Endothelial cell of umbilical vein (primary cell): ENCODE measurements around the gene PRDM2. TPM values are rescaled to one million over a fixed set of nuclear protein-coding genes. Genes with fewer than 3 reads are reported as not detected.

Source experiments
- BruUV-seq: library from RNA; stranded (reverse); fragments of 400-500 nt; replicated peaks from 2 replicates; lab custom pipeline; 2021; lab: Mats Ljungman, UMichigan
- CTCF ChIA-PET: fragments of 300-600, 350-600 bp; sonication (Branson Sonifier 250); formaldehyde crosslinking; loops from one replicate; lab custom pipeline; 2021; ENCODE audit warnings: antibody characterized with exemption, inconsistent platforms; lab: Charles Lee
- POLR2A ChIA-PET: fragments of 300-600, 350-600 bp; sonication (Branson Sonifier 250); formaldehyde crosslinking; loops from one replicate; lab custom pipeline; 2021; ENCODE audit warnings: antibody characterized with exemption, inconsistent platforms; lab: Charles Lee
- DNase-seq: peaks from one replicate; pipeline ENCODE4 v3.0.0-alpha.2; 2011; ENCODE audit warnings: low read depth, low spot score
- FAIRE-seq: peaks from 2 replicates; lab custom pipeline; 2011; peaks lifted over from hg19 to GRCh38; lab: Jason Lieb, UNC
- H2AFZ ChIP-seq: 2 replicates; pipeline ENCODE4 v1.6.0; 2012; ENCODE audit warnings: low read depth, low read length, control low read depth, inconsistent platforms
- H3K27ac ChIP-seq: 2 replicates; pipeline ENCODE4 v1.5.1; 2011; ENCODE audit warnings: low read depth, mild to moderate bottlenecking, control low read depth, low read length, moderate library complexity; ENCODE audit not compliant: insufficient read depth
- H3K27me3 ChIP-seq, 2 experiments: 2 replicates each; pipeline versions ENCODE4 v1.6.0 to v1.6.1; 2011; ENCODE audit warnings: low read length in 2 of 2, mixed read lengths in 1 of 2; ENCODE audit not compliant: control insufficient read depth in 2 of 2, insufficient read depth in 2 of 2
- H3K36me3 ChIP-seq, 2 experiments: 2 replicates in 1 of 2; 3 replicates in 1 of 2; pipeline ENCODE4 v1.5.1; 2011; ENCODE audit warnings: low read length in 2 of 2, mild to moderate bottlenecking in 1 of 2, moderate library complexity in 1 of 2; ENCODE audit not compliant: control insufficient read depth in 2 of 2, insufficient read depth in 2 of 2; ENCODE audit errors: extremely low read depth in 1 of 2
- H3K4me1 ChIP-seq: 3 replicates; pipeline ENCODE4 v1.5.1; 2011; ENCODE audit warnings: mild to moderate bottlenecking, low read length; ENCODE audit not compliant: control insufficient read depth, insufficient read depth; ENCODE audit errors: extremely low read depth
- H3K4me2 ChIP-seq: 2 replicates; pipeline ENCODE4 v1.6.1; 2011; ENCODE audit warnings: low read length, control low read depth, mixed read lengths; ENCODE audit not compliant: insufficient read depth
- H3K4me3 ChIP-seq, 3 experiments: fragments of 200-600 bp in 1 of 3; sonication (generic), shearing (Covaris generic) in 1 of 3; replicated peaks in 1 of 3; 2 replicates each; pipeline ENCODE4 v1.5.1; 2011 to 2016; ENCODE audit warnings: control low read depth in 3 of 3, low read length in 3 of 3, mild to moderate bottlenecking in 2 of 3, inconsistent platforms in 1 of 3, low read depth in 1 of 3, moderate library complexity in 1 of 3; ENCODE audit not compliant: insufficient read depth in 1 of 3
- H3K79me2 ChIP-seq: 2 replicates; pipeline ENCODE4 v1.6.0; 2012; ENCODE audit warnings: low read length, inconsistent platforms; ENCODE audit not compliant: control insufficient read depth, insufficient read depth
- H3K9ac ChIP-seq: replicated peaks from 2 replicates; pipeline ENCODE3; 2011; ENCODE audit warnings: low read length, control low read depth; ENCODE audit not compliant: insufficient read depth; ENCODE audit errors: extremely low read depth
- H3K9me1 ChIP-seq: replicated peaks from 3 replicates; pipeline ENCODE4 v1.6.0; 2011; ENCODE audit warnings: mild to moderate bottlenecking, low read length; ENCODE audit not compliant: control insufficient read depth, insufficient read depth; ENCODE audit errors: extremely low read depth
- H3K9me3 ChIP-seq: replicated peaks from 2 replicates; pipeline ENCODE4 v1.5.1; 2012; ENCODE audit warnings: low read length, inconsistent platforms; ENCODE audit not compliant: control insufficient read depth, insufficient read depth
- H4K20me1 ChIP-seq: replicated peaks from 2 replicates; pipeline ENCODE3; 2011; ENCODE audit warnings: mild to moderate bottlenecking, low read length; ENCODE audit not compliant: control insufficient read depth, insufficient read depth; ENCODE audit errors: extremely low read depth
- CTCF ChIP-seq, 2 donors: IDR thresholded peaks; 1 replicate in 1 of 2; 2 replicates in 1 of 2; pipeline ENCODE4 v1.5.1; 2011; ENCODE audit warnings: low read length in 2 of 2, mild to moderate bottlenecking in 2 of 2, moderate library complexity in 2 of 2, control low read depth in 1 of 2, inconsistent platforms in 1 of 2, low read depth in 1 of 2; ENCODE audit not compliant: insufficient read depth in 1 of 2; ENCODE audit errors: extremely low read depth in 1 of 2
- EZH2 ChIP-seq: IDR thresholded peaks from 2 replicates; pipeline ENCODE4 v1.6.1; 2012; ENCODE audit warnings: borderline replicate concordance, low read depth, mild to moderate bottlenecking, moderate library complexity, low read length, inconsistent platforms; ENCODE audit not compliant: severe bottlenecking
- FOS ChIP-seq: IDR thresholded peaks from 2 replicates; pipeline ENCODE4 v1.6.1; 2011; ENCODE audit warnings: mild to moderate bottlenecking, low read length, moderate library complexity, borderline replicate concordance; ENCODE audit not compliant: insufficient read depth
- GATA2 ChIP-seq: IDR thresholded peaks from 2 replicates; pipeline ENCODE4 v1.7.0; 2011; ENCODE audit warnings: low read depth, mild to moderate bottlenecking, moderate library complexity, mixed read lengths, low read length; ENCODE audit not compliant: insufficient read length, insufficient read depth
- JUN ChIP-seq: IDR thresholded peaks from 2 replicates; pipeline ENCODE4 v1.6.1; 2011; ENCODE audit warnings: borderline replicate concordance, low read depth; ENCODE audit not compliant: insufficient read length, insufficient read depth
- MYC ChIP-seq: IDR thresholded peaks from one replicate; pipeline ENCODE4 v1.6.1; 2011; ENCODE audit warnings: mild to moderate bottlenecking, low read depth, low read length
- POLR2A ChIP-seq: IDR thresholded peaks from 2 replicates; pipeline ENCODE4 v1.6.1; 2012; ENCODE audit warnings: low read depth, mild to moderate bottlenecking, control low read depth, low read length
- POLR2AphosphoS5 ChIP-seq: IDR thresholded peaks from 2 replicates; pipeline ENCODE4 v1.6.1; 2012; ENCODE audit warnings: low read depth, mild to moderate bottlenecking, control low read depth, low read length, moderate library complexity; ENCODE audit not compliant: insufficient read depth
- dilution Hi-C: fragments of 300-500 bp; cut with MboI; formaldehyde crosslinking; loops from one replicate; pipeline ENCODE4 v1.15.0; 2019; ENCODE audit warnings: low sequenced_read_pairs; ENCODE audit not compliant: extremely low pct_ligation_motif_present
- intact Hi-C: fragments of 100-400 bp; cut with micrococcal nuclease; formaldehyde crosslinking; loops from one replicate; pipeline ENCODE4 v1.10.0; 2022
- polyA plus RNA-seq, 4 experiments: library from polyadenylated mRNA; depleted of rRNA in 3 of 4; stranded (reverse) in 3 of 4; unstranded in 1 of 4; fragments of >200 nt; gene quantifications; 2 replicates each; pipeline versions ENCODE4 v1.2.1 to v1.2.3, GENCODE V29; 2011 to 2012; ENCODE audit warnings: missing spikeins in 1 of 4
- total RNA-seq: library from RNA; stranded (reverse); gene quantifications from 2 replicates; pipeline ENCODE4 v1.2.3, GENCODE V29; 2021
- TF ChIP-seq, protein P1 (sequence below): IDR thresholded peaks from 2 replicates; pipeline ENCODE4 v1.6.1; 2011; ENCODE audit not compliant: insufficient read depth, insufficient read length

Gene PRDM2
- total and polyA plus RNA-seq, 2 donors (not counting 3 experiments of a cell fraction or from before 2014, with no cell fraction given) = 11.3 to 35.7 TPM

DNA sequence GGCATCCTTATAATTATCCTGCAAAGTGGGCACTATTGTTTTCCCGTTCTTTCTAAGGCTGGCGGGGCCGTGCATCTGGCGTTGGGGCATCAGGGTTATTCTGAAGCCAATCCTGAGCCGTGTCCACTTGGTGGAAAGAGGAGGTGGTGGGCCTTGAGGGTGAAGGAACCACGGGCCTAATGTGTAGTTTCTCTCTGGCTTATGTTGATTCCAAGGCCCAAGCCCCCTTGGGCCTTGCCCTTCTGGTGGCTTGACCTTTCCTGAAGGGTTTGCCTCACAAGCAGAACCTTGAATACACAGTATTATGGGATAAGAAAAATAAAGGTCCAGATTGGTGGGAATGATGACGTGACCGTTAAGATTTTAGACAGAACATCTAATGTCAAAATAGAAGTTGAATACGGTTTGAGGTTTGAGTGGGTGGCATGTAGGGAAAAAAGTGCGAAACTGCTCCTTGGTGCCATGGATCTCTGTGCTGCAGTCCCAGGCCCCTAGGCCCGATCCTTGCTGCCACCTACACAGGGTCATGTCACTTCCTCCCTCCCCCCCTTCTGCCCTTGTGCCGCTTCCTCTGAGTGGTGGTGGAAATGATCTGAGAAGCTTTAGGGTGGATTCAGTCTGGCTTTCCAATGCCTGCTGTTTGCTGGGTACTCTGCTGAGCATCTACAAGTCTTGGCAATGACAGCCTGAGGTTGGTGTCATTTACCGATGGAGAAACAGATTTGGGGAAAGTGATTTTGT lies 90.5 kb downstream of the PRDM2 start:
- CTCF ChIA-PET = no interaction called here
- DNase-seq (no peak), FAIRE-seq (no peak)
- no TSS peak for BruUV-seq
- H3K79me2 ChIP-seq = peaks cover 30% of the 10 kb centered on the region
- no peak for TF ChIP-seq POLR2A
- no peak for TF ChIP-seq MYC
- no peak for TF ChIP-seq GATA2
- no peak for TF ChIP-seq JUN
- TF ChIP-seq CTCF (IDR thresholded peaks at IDR 0.05; ENCODE audit: extremely low read depth in 1 of 2, insufficient read depth in 1 of 2, low read depth in 1 of 2, low read length in 2 of 2) = no peak
- TF ChIP-seq EZH2 = no peak
- TF ChIP-seq FOS = no peak
- TF ChIP-seq, protein P1, sequence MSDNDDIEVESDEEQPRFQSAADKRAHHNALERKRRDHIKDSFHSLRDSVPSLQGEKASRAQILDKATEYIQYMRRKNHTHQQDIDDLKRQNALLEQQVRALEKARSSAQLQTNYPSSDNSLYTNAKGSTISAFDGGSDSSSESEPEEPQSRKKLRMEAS = no peak
- no peak for TF ChIP-seq POLR2AphosphoS5
- no peaks in the 10 kb centered on the region for H3K27me3 ChIP-seq
- H3K9me1 ChIP-seq = no peaks in the 10 kb centered on the region
- no peaks in the 10 kb centered on the region for H3K4me1 ChIP-seq
- dilution Hi-C loops (no loop called here), intact Hi-C loops (no loop called here)
- no peak overlapping the region for H2AFZ ChIP-seq
- no peaks in the 10 kb centered on the region for H4K20me1 ChIP-seq
- H3K27ac ChIP-seq = no peak overlapping the region
- H3K36me3 ChIP-seq = peaks cover 3 to 6% of the 10 kb centered on the region in 2 experiments
- POLR2A ChIA-PET = interaction anchor here (1.0 kb wide), 1 partner anchor 41 kb away, joined by 7 read pairs; no protein-coding TSS in a partner anchor
- no peak overlapping the region for H3K4me2 ChIP-seq
- H3K4me3 ChIP-seq = no peak overlapping the region
- H3K9me3 ChIP-seq = no peaks in the 10 kb centered on the region
- H3K9ac ChIP-seq = no peak overlapping the region
